GM12873 (cell line): Measurements from ENCODE around the gene RAB11FIP3.

Experiments
- TF ChIP-seq, protein P1 (sequence below): IDR thresholded peaks from 2 replicates; pipeline ENCODE4 v1.5.1; 2012; ENCODE audit warnings: low read depth, mild to moderate bottlenecking, moderate library complexity, low read length, control low read depth; ENCODE audit not compliant: insufficient read depth; ENCODE audit errors: missing control alignments

Gene RAB11FIP3

DNA sequence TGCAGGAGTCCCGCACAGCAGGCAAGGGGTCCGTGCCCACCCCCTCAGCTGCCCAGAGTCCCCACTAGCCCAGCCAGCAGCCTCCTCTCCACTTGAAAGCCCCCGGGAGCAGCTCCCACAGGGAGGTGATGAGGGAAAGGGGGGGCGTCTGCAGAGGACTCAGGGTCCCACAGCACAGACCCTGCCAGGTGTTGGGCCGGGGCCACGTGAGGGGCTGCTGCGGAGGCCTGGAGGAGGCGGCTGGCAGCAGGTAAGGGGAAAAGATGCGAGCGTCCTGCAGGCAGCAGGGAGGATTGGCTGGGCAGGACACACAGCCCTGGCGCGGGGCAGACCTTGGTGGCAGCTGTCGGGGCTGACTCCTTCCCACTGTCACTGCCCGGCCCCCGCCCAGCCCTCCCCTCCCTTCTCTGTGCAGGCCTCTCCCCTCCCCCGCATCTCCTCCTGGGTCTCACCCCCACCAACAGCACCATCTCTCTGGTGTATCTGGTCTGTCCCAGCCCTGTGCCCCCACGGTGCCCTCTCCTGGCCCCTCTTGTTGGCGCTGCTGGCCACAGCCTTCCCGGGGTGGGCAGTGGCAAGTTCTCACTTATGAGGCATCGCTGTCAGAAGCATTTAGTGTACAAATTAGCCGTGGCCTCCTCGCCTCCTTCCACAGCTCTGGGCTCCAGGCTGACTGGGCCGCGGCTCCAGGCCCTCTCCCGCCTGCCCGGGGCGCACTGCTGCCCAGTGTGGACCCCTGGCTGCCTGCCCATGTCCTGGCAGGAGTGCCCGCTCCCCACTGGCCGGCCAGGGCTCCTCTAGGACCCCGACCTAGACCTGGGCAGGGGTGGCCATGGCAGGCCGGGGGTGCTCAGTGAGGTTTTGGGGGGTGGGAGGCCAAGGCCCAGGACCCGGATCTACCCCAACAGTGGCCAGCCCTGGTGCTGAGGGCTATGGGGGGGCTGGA is 130.4 kb downstream of the RAB11FIP3 start:
- TF ChIP-seq, protein P1, sequence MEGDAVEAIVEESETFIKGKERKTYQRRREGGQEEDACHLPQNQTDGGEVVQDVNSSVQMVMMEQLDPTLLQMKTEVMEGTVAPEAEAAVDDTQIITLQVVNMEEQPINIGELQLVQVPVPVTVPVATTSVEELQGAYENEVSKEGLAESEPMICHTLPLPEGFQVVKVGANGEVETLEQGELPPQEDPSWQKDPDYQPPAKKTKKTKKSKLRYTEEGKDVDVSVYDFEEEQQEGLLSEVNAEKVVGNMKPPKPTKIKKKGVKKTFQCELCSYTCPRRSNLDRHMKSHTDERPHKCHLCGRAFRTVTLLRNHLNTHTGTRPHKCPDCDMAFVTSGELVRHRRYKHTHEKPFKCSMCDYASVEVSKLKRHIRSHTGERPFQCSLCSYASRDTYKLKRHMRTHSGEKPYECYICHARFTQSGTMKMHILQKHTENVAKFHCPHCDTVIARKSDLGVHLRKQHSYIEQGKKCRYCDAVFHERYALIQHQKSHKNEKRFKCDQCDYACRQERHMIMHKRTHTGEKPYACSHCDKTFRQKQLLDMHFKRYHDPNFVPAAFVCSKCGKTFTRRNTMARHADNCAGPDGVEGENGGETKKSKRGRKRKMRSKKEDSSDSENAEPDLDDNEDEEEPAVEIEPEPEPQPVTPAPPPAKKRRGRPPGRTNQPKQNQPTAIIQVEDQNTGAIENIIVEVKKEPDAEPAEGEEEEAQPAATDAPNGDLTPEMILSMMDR: no peak

DNA sequence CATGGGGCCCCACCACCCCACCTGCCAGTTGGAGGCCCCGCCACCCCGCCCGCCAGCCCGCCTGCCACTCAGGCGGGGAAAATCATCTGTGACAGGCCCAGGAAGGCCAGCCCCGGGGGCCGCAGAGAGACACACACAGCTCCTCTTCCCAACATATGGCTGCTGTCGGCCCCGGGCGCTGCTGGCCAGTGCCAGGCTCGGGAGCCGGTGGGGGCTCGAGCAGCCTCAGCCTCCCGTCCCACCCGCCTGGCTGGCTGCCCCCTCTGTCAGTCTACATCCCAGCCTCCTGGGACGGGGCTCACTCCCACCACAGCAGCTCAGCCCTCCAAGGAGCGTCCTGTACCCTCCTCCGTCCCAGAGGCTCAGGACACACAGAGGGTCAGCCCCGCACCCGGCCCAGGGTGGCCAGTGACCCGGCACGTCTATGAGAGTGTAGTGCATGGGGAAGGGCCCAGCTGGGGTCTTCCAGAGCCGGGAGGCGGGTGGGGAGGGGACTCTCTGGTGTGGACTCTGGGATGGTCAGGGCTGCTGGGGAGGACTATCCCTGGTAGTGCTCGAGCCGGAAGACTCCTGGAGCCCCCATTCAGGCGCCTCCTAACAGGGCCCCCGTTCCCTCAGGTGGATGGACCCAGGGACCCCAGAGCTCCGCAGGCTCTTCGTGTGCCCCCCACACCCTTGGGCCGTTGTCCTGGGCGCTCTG is 131.2 kb downstream of the RAB11FIP3 start:
- TF ChIP-seq, protein P1: no peak

DNA sequence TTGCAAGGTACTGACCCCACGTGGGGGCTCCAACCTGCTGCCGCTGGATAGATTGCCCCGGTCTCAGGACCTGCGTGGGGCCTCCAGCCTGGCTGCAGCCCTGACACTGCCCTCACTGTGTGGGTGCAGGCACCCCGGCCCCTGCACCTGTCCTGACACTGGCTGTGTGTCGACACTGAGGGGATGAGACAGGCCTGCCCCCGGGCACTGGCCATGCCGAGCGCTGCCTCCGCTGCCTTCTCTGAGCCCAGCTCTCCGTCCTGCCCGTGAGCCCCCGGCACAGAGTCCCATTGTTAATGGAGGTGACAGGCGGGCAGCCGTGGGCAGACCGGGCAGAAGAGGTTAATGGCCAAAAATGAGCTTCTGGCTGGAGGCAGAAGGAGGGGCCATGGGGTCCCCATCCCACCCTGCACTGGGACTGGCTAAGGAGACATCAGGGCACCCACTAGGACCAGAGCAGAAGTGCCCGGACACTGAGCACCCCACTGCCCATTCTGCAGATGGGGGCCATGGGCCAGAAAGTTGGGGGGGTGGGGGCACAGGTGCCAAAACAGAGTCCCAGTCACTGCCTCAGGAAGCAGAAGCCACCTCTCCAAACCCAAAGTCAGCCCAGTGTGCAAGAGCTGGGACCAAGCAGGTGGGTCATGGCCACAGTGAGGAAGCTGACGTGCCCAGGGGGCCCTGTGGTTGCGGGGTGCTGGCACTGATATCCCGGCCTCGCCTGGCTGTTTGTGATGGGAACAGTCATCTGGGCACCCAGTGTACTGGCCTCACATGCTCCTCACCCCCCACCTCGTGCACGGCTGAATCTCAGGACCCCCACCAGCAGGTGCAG is 132.2 kb downstream of the RAB11FIP3 start:
- TF ChIP-seq, protein P1: no peak

DNA sequence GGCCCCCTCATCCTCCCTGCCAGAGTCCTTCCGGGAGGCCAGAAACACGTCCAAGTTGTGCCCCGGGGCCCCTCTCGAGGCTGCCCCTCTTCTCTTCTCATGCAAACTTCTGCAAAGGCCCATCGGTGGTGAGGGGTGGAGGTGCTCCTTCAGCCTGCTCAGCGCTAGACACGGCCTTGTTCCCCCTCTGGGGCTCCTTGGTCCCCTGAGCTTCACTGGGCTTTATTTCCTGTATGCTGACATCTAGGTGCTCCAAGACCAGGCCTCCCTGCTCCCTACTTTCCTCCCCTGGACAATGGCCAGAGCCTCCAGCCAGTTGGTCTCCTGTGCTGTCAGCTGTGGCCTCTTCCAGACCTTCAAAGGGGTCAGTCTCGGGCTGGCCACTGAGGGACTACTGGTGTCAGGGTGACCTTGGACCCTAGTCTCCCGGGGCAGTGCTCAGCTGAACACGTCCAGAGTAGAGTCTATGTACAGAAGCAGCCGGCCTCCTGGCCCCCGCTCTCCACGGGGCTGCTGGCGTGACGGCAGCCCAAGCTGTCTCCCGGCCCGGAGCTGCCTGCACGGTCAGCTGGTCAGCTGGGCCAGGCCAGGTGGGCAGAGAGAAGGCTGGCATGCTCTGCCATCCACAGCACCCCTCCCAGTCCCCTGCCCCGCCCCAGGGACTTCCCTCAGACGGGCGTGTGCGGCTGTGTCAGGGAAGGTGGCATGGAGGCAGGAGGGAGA is 133.0 kb downstream of the RAB11FIP3 start:
- TF ChIP-seq, protein P1: no peak

DNA sequence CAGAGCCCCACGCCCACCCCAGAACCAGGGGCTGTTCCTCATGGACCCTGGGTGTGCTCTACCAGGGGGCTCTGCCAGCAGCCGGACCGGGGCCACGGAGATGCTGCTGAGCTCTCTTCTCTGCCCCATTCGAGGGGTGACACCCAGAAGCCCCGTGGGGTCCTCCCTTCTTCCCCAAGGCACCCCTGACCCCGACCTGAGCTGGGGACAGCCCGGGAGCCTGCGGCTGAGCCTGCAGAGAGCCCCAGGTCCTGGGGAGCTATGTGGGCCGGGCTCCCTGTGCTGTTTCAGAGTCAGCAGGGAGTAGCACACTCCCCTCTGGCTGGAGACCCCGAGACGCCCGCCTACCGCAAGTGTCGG is 133.6 kb downstream of the RAB11FIP3 start:
- TF ChIP-seq, protein P1: no peak

DNA sequence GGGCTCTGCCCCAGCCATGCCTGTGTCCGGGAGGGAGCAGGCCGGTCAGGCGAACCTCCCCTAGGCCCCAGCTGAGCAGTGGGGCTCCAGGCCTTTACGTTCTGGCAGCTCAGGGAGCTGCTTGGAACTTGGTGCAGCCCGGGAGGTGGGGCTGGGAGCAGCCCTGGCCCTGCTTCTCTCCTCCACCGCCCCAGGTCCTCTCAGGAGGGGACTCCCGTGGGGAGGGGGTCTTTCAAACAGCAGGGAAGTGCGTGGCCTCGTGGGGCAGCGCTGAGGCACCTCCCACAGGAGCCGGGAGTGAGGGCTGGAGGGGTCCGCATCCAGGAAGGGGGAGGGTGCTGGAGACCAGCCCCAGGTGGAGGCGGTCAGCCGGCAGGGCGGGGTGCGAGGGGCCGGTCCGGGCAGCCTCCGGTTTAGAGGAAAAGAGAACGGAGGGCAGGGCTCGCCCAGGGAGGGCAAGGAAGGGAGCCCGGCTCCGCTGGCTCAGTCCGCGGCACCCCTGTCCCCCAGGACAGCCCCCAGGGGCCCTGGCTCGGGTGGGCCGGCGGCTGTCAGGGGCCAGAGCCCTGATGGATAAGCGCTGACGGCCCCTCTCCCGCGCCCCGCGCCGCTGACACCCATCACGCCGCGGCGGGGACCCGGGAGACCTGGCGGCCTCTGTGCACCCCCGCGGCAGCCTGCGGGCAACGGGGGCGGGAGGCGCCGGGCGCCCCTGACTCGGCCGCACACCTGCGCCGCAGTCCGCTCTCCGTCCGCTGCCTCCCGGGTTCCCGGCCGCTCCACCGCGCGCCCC is 134.2 kb downstream of the RAB11FIP3 start:
- TF ChIP-seq, protein P1: no peak
